A549 treated with dexamethasone at 1 μM for 4 hours (cell line): ENCODE data around the gene COPRS. TPM values are rescaled to one million over a fixed set of nuclear protein-coding genes. Genes with fewer than 3 reads are reported as not detected.

Experiments
- total RNA-seq: library from RNA; stranded (reverse); fragments of 200-300 nt; extraction: Qiagen RNA extraction; gene quantifications from 5 replicates; pipeline ENCODE4 v1.2.3, GENCODE V29; 2022

The COPRS gene, protein sequence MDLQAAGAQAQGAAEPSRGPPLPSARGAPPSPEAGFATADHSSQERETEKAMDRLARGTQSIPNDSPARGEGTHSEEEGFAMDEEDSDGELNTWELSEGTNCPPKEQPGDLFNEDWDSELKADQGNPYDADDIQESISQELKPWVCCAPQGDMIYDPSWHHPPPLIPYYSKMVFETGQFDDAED
- total RNA-seq: 119 to 151 TPM (median 133 TPM) in 5 replicates

GRCh38 chr17:31858642-31859486 lies at the start of gene COPRS:
Gene COPRS, minus strand, starts transcription at chr17:31859244. Its CDS starts 45 bp downstream, at chr17:31859199.

Other genes starting within 250 kb of the COPRS start
- gene UTP6, start 42.5 kb upstream of the COPRS start, total RNA-seq: 56.8 to 90.3 TPM (median 80.4 TPM) in 5 replicates
- 23.5 to 32.2 TPM (median 26.8 TPM) in 5 replicates for gene SUZ12, start 77.8 kb upstream of the COPRS start, total RNA-seq
- 9.7 to 11.2 TPM (median 9.9 TPM) in 5 replicates for gene LRRC37B, start 148.1 kb upstream of the COPRS start, total RNA-seq